GM12892 (cell line): Measurements from ENCODE around the gene BIRC2.

Experiments used
- POLR2A ChIP-seq: IDR thresholded peaks from 2 replicates; pipeline ENCODE4 v1.6.1; 2011; ENCODE audit warnings: low read depth, low read length, control low read depth
- POLR2AphosphoS5 ChIP-seq: IDR thresholded peaks from 2 replicates; pipeline ENCODE4 v1.6.1; 2011; ENCODE audit warnings: low read depth, low read length, control low read depth

- TF ChIP-seq POLR2AphosphoS5 (no peak), POLR2A (no peak)
Observed at GRCh38 chr11:102375720-102376399, 28.8 kb downstream of the BIRC2 start.
